Neural progenitor cell (in vitro differentiated cells): ENCODE data around the gene ANKRD6.

Experiments used
- EZH2 ChIP-seq: fragments of 200-600 bp; sonication (generic); IDR thresholded peaks from 2 replicates; pipeline ENCODE4 v1.6.1; 2017; ENCODE audit warnings: antibody characterized with exemption, mild to moderate bottlenecking, moderate library complexity
- EZH2phosphoT487 ChIP-seq: fragments of 200-600 bp; sonication (generic); IDR thresholded peaks from 2 replicates; pipeline ENCODE4 v1.6.1; 2017; ENCODE audit warnings: antibody characterized with exemption
- TF ChIP-seq, protein P1 (sequence below): fragments of 200-600 bp; sonication (generic); IDR thresholded peaks from 2 replicates; pipeline ENCODE4 v1.5.1; 2017; ENCODE audit warnings: antibody characterized with exemption, mild to moderate bottlenecking

DNA sequence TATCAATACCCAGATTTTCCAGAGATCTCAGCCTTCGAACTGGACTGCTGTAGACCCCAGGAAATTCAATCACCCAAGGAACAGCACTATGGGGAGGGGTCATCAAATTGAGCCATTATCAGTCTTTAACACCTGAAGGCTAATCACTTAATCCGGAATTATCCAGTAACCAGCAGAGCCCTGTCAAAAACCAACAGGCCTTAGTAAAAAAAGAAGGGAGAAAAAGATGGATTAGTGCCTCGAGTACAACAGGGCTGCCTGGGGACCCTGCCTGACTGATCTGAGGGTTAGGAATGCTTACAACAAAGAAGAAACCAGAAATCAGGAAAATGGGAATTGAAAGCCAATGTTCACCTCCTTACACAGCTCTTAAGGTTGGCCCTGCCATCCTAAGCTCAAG is 28.4 kb upstream of the ANKRD6 start:
- TF ChIP-seq, protein P1, sequence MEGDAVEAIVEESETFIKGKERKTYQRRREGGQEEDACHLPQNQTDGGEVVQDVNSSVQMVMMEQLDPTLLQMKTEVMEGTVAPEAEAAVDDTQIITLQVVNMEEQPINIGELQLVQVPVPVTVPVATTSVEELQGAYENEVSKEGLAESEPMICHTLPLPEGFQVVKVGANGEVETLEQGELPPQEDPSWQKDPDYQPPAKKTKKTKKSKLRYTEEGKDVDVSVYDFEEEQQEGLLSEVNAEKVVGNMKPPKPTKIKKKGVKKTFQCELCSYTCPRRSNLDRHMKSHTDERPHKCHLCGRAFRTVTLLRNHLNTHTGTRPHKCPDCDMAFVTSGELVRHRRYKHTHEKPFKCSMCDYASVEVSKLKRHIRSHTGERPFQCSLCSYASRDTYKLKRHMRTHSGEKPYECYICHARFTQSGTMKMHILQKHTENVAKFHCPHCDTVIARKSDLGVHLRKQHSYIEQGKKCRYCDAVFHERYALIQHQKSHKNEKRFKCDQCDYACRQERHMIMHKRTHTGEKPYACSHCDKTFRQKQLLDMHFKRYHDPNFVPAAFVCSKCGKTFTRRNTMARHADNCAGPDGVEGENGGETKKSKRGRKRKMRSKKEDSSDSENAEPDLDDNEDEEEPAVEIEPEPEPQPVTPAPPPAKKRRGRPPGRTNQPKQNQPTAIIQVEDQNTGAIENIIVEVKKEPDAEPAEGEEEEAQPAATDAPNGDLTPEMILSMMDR, result no peak
- TF ChIP-seq EZH2 (no peak), EZH2phosphoT487 (no peak)
